SJSA1 (cell line): ENCODE measurements around the gene LHX2. TPM values are rescaled to one million over a fixed set of nuclear protein-coding genes. Genes with fewer than 3 reads are reported as not detected.

Experiments
- total RNA-seq: library from RNA; depleted of rRNA; stranded (reverse); fragments of >200 nt; shearing (Covaris generic); gene quantifications from 2 replicates; pipeline ENCODE4 v1.2.3, GENCODE V29; 2014; rRNA removed

The LHX2 gene
- total RNA-seq, 1 experiment from 2014 or later, result 0.18 TPM

Other genes with a start within 250 kb of the LHX2 start
- gene DENND1A, start 81.6 kb upstream of the LHX2 start, total RNA-seq, result 6.0 and 7.2 TPM in 2 replicates
- gene NEK6, start 246.2 kb downstream of the LHX2 start, total RNA-seq, result 32.0 and 35.5 TPM in 2 replicates